Prostate gland (tissue), 2 donors: ENCODE data around the gene SRGAP3.

Source experiments
- CTCF ChIP-seq, 4 experiments: fragments of 200-600 bp in 2 of 4; fragments of 450-650 bp in 2 of 4; sonication (generic) in 2 of 4; IDR thresholded peaks; 1 replicate in 3 of 4; 2 replicates in 1 of 4; pipeline ENCODE4 v1.5.1; 2016 to 2019; ENCODE audit warnings: antibody characterized with exemption in 4 of 4, mild to moderate bottlenecking in 2 of 4, moderate library complexity in 2 of 4
- POLR2A ChIP-seq: fragments of 450-650 bp; IDR thresholded peaks from one replicate; pipeline ENCODE4 v1.6.1; 2016; ENCODE audit warnings: antibody characterized with exemption, mild to moderate bottlenecking
- POLR2AphosphoS5 ChIP-seq: sonication (generic); formaldehyde crosslinking; IDR thresholded peaks from one replicate; pipeline ENCODE4 v1.6.1; 2017; ENCODE audit warnings: antibody characterized with exemption

- TF ChIP-seq POLR2A (no peak), POLR2AphosphoS5 (no peak), CTCF (IDR thresholded peaks at IDR 0.05) (no peak)
These were observed 7.6 kb upstream of the SRGAP3 start for GRCh38 chr3:9257092-9257491.
